Uterus (tissue), 2 donors: ENCODE measurements around the gene RSPH9.

Experiments
- POLR2A ChIP-seq, 2 donors: fragments of 450-650 bp; IDR thresholded peaks; one replicate each; pipeline ENCODE4 v1.6.1; 2016; ENCODE audit warnings: antibody characterized with exemption in 2 of 2, mild to moderate bottlenecking in 1 of 2, moderate library complexity in 1 of 2
- TF ChIP-seq, protein P1 (sequence below), 4 experiments: fragments of 200-600 bp in 2 of 4; fragments of 450-650 bp in 2 of 4; sonication (generic) in 2 of 4; IDR thresholded peaks; one replicate each; pipeline ENCODE4 v1.5.1; 2016 to 2019; ENCODE audit warnings: antibody characterized with exemption in 4 of 4, mild to moderate bottlenecking in 2 of 4, moderate library complexity in 1 of 4

DNA sequence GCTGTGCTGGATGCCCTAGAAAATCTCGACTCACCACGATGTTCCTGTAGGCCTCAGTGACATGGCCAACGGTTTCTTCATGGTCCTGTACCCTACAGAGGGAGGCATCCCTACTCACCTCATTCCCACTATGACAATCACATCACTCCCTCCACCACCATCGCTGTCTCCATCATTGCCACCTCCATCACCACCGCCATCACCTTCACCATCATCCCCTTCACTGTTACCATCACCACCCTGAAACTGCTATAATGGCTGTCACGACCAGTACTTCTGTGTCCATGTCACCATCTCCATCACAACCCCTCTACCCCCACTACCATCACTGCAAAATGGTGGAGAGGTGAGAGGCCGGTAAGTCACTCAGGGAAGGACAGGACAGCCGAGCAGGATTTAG is 72.6 kb downstream of the RSPH9 start:
- TF ChIP-seq, protein P1, sequence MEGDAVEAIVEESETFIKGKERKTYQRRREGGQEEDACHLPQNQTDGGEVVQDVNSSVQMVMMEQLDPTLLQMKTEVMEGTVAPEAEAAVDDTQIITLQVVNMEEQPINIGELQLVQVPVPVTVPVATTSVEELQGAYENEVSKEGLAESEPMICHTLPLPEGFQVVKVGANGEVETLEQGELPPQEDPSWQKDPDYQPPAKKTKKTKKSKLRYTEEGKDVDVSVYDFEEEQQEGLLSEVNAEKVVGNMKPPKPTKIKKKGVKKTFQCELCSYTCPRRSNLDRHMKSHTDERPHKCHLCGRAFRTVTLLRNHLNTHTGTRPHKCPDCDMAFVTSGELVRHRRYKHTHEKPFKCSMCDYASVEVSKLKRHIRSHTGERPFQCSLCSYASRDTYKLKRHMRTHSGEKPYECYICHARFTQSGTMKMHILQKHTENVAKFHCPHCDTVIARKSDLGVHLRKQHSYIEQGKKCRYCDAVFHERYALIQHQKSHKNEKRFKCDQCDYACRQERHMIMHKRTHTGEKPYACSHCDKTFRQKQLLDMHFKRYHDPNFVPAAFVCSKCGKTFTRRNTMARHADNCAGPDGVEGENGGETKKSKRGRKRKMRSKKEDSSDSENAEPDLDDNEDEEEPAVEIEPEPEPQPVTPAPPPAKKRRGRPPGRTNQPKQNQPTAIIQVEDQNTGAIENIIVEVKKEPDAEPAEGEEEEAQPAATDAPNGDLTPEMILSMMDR (IDR thresholded peaks at IDR 0.05), result no peak
- TF ChIP-seq POLR2A (IDR thresholded peaks at IDR 0.05), result no peak
